Globus pallidus (tissue), 1 donor: ENCODE results near the gene CMC1.

Source experiments
- DNase-seq: peaks from one replicate; pipeline ENCODE4 v3.0.0-alpha.2; 2015; ENCODE audit warnings: low spot score

CMC1 gene

DNA sequence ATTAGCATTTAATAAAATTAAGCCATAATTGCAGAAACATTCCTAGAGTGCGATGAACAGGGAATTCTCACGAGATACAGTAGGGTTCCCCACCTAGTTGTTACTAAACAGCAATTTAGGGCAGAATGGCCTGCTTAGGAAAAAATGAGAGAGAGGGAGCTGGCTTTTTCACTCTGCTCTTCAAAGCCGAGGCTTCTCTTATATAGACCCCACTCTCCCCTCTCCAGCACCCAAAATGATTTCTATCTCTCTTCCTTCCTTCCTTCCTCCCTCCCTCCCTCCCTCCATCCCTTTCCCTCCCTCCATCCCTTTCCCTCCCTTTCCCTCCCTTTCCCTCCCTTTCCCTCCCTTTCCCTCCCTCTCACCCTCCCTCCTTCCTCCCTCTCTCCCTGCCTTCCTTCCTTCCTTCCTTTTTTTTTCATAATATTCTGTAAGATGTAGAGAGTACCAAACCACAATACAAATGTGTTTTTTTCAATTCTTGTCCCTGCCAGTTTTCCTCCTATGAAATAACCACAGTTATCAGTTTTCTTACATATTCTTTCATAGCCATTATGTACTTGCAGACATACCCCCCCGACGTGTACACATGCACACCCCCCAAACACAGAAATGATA, 59.0 kb downstream of the CMC1 start:
- DNase-seq: no peak

DNA sequence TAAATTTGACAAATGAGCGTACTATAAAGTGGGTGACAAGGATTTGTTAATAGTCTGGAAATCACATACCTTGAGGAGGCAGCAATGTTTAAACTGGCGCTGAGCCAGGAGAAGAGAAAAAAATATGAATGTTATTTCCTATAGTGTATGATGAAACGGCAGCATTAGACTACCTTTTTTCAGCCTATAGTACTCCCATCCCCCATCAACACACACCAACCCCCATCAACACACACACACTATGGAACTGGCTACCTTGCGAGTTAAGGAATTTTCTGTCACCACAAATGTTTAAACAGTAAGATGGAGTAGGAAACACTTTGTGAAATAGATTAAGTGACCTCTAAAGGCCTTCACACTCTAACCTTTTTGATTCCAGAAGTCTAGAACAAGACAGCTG, 60.3 kb downstream of the CMC1 start:
- DNase-seq: no peak

DNA sequence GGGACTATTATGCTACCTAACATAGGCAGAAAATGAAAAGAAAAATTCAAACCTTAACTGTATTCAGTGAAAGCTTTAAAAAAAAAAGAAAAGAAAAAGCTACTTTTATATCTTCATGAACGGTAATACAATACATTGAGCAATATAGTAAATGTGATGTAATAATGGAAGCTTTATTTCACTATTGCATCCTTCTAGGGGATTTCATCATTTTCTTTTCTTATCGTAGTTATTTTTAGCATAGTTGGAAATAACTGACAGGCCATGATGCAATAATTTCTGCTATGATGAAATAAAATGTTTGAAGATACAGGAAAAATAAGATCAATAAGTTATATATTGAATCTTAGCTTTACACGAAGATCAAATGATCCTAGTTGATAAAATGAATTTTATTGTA, 66.8 kb downstream of the CMC1 start:
- DNase-seq: no peak

DNA sequence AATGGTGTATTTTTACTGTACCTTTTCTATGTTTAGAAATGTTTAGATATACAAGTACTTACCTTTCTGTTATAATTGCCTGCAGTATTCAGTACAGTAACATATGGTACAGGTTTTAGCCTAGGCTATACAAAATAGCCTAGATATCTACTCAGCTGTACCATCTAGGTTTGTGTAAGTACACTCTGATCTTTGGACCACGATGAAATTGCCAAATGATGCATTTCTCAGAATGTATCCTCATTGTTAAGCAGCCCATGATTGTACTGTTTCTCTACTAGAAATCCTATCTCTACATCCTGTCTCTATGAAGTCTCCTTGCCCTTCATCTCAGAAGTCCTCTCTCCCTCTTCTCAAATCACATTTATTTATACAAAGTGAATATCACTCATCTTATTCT, 74.3 kb downstream of the CMC1 start:
- DNase-seq: no peak

DNA sequence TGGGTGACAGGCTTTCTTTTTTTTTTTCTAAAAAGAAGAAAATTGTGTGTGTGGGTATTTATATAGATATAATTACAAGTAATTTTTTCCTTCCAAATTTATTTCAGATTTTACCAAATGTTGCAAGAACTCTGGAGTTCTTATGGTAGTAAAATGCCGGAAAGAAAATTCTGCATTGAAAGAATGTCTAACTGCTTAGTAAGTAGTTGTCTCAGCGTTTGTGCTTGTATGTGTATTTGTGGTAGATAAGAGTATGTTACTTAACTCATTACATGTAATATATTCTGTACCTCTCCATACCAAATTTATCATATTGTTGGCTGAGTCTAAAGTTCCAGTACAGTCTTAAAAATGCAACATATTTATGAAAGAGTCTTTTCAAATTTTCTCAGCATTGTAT, 74.8 kb downstream of the CMC1 start:
- no peak for DNase-seq

DNA sequence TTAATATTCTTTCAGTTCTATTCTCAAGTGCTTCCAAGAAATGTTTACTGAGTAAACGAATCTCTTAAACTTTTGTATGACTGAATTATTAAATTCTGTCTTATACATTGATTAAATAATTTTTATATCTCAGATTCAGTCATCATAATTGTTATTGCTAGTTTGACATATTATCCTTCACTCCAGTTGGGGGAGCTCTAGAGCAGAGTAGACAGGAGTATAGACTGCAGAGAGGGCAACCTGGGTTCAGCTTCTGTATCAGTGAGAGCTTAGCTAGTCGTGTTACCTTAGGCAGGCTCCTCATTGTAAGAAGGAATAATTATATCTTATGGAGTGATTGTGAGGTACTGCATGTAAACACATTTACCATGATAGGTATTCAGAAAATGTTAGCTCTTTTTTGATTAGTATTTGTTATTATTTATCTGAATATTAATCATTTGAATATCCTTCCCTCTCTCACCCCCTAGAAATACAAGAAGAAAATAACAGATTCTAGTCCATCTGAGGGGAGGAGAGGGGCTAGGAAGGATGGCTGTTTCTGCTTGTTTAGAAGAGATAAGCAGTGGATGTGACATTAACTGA, 76.1 kb downstream of the CMC1 start:
- DNase-seq: peak; percentile 24

DNA sequence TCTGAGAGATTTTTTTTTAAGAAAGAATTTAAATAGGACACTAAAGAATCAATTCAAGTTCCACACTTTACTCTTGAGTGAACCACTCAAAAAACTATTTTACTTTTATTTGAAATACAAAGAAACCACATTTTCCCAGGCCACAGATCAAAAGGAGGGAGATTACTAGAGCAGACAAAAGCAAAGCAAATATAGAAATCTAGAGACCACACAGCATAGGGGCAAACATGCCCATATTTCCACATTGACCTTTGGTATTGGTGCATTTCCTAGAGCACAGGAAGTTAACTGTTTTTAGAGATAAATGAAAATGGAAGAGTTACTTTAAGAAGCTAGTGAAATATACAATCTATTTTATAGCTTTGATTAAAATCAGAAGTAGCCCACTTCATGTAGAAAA, 79.6 kb downstream of the CMC1 start:
- DNase-seq: no peak

DNA sequence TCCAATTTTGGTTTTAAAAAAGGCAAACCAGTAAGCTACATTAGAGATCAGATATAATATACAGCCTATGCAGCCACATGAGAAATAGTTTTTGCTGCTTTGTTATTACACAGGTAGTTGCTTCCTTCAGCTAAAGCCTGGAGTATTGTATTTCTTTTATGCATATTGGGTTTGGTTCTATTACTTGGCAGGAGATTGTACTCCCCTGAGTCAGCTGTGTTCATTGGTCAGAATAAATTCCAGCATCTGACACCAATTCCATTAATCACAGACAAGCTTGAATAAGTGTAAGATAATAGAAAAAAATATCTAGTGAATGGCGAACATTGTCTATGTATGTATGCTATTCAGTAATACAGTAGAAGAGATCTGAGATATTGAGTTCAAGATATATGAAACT, 81.0 kb downstream of the CMC1 start:
- no peak for DNase-seq

DNA sequence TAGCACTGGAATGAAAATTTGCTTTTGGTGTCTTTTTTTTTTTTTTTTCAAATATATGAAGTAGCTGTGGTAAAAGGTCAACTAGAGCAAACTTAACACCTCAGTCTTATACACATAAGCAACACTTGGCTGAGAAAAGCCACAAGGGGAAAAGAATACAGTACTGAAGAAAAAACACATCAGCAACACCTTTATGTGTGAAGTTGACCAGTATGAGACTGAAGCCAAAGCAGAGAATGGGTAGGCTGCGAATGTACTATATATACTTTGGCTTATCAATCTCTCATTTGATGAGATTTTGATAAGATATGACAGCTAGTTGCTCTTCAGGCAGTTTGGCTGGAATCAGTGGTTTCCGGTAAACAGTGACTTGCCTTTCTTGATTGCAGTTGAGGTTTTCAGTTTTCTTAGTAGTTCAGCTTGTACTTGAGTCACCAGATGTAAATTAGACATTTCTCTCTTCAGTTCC, 85.1 kb downstream of the CMC1 start:
- DNase-seq: no peak

DNA sequence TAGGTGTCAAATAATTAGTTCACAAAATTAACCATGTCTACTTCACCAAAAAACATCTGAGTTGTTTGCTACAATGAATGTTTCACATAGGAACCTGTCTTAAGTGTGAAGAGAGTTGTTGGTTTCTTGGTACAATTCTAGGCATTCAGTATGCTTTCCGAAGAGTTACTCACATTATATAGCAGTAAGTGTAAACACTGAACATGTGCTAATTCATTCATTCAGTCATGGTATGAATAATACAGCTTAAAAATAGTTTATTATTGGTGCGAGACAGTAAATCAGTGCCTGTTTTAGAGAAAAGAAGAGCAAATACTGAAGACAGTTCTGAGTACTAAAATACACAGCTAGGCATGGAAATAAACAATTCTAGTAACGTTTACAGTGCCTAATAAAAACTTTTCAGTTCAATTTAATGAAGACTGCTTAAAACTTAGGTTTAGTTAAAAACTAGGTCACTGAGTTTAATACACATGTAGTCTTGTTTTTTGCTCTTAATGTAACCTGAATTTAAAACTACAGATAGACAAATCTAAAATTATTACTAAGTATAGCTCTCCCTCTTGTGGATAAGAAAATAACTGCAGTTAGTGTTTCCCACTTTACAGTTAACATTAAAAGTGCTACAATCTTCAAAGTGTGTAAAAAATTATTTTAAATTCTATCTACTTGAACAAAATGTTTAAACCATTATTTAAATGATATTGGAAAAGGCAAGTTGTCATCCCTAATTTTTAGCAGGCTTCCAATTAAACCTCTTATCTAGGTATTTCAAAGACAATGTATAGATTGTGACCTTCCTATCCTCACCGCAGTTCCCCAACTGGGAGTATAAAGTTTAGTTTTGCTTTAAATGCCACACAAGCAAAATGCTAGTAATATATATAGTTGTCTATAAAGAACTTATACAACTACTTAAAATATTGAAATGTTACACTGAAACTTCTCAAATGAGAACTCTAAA, 87.1 kb downstream of the CMC1 start:
- peak; percentile 17 for DNase-seq

DNA sequence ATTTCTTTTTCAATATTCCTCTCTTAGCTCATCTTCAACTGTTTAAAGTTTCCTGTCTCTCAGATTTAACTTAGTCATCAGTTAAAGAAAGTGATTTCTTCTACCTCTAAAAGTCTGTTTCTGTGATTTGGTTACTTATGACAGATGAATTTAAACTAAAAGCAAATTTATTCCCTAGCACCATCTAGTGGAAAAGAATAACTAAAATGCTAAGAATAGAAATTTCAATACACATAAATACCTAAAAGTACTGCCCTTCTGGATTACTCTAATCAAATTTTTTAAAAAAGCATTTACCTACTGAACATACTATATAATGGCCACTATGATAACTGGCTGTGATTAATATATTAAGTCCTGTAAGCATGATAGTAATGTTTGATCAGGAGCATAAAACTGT, 93.1 kb downstream of the CMC1 start:
- DNase-seq: no peak

DNA sequence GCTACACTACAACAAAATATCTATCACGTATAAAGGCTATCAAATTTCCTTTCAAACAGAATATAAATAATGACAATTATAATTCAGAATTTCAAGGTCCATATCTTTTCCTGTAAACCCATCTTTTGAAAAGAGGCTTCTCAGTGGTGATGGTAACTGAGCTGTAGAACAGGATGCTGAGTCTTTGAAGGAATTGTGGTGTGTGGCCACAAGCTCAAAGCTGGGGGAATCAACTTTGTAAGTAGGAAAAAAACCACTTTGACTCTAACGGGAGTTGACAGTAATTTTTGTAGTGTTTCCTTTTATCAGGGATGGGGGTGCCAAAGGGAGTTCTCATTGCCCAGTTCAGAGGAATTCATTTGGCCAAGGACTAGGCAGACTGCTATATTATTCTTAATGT, 93.8 kb downstream of the CMC1 start:
- no peak for DNase-seq

DNA sequence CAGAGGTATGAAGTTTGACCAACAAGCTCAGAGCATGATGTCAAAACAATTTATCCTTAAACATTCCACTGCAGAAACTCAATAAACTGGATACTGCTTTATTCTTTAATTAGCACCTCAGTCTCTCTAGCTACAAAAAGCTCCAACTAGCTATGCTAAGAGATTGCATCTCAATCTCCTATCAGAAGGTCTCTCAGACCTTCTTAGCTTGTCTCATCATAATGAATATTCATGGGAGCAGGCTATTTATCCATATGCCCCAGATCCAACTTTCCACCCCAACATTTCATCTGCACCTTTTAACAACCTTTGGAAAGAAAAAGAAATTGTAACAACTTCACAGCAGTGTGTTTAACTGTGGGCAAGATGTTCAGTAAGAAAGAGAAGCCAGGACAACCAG, 95.8 kb downstream of the CMC1 start:
- DNase-seq: no peak

DNA sequence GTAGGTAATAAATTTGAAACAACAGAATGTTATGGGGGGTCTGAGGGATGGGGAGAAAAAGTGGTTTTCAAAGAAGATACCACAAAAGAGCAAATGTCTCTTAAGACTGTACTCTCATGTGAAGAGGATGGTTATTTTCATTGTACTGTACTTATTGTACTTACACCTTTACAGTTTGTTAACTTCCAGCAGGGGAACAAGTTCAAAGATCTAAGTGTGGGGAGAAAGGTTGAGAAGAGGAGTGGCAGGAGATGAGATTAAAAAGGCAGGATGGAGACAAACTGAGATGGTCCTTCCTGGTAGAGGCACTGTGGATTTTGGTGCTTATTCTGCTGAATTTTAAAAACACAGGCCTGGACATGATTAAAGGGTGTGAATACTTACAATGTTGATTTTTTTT, 101.7 kb downstream of the CMC1 start:
- DNase-seq: no peak

DNA sequence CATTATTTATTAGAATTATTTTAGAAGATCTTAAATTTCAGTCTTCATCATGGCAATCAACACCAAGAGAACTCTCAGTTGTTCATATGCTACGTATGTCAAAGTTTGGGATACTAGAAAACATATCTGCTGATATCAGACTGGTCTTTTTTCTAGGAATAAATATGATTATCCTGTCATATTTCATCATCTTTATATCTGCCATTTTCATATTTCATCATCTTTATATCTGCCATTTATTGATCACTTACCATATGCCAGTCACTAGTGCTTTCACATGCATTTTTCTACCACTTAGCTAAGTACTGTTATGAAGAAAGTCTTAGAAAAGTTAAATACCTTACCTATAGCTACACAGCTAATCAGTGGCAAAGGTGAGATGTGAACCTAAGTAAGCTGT, 104.3 kb downstream of the CMC1 start:
- DNase-seq: no peak

DNA sequence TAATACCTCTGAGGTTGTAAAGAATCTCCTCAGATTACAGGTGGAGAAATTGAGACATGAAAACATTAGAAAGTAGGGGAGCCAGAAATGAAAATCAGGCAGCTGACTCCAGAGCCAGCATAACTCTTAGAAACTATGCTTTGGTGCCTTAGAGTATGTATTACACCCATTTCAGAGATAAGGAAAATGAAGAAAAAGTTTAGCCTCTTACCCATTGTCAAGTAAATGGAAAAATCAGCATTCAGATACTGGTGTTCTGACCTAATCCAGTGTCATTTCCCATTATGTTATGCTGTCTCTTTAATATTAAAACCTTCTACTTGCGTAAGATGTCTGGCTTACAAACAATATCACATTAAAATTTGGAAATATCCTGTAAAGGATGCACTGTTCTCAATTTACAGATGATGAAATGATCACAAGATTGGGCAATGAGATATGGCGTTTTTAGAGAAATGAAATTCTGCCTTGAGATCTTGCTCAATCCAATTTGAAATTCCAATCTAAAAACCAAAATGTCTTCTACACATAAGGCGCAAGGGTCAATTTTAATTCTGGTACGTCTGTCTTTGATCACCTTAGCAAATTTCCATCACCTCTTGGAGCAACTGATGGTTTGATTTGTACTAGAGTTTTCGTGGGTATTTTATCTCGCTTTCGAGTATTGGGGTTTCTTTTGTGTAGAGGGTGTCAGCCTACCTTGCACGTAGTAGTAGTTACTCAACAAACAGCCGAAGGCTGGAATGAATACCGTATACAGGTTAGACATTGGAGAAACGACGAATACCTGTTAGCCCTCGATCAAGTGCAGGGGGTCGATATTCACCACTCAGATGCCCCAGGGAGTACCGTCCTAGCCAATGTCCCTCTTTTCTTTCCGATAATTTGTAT, 106.2 kb downstream of the CMC1 start:
- peak; percentile 6 for DNase-seq

DNA sequence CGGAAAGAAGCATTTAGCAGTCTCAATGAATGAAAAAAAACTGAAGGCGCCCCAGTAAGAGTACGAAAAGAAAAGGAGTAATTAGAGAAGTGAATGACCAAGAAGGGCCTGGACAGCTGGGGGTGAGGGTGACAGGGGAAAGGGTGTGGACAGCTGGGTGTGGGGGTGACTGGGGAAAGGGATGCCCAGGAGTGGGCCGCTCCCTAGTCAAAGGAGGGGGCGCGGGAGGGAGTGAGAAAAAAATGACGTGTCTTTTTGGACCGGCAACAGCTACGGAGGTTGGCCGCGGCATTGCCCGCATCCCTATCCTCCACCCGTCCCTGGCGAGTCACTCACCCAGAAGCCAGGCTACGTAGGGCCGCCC, 106.8 kb downstream of the CMC1 start:
- DNase-seq: no peak

DNA sequence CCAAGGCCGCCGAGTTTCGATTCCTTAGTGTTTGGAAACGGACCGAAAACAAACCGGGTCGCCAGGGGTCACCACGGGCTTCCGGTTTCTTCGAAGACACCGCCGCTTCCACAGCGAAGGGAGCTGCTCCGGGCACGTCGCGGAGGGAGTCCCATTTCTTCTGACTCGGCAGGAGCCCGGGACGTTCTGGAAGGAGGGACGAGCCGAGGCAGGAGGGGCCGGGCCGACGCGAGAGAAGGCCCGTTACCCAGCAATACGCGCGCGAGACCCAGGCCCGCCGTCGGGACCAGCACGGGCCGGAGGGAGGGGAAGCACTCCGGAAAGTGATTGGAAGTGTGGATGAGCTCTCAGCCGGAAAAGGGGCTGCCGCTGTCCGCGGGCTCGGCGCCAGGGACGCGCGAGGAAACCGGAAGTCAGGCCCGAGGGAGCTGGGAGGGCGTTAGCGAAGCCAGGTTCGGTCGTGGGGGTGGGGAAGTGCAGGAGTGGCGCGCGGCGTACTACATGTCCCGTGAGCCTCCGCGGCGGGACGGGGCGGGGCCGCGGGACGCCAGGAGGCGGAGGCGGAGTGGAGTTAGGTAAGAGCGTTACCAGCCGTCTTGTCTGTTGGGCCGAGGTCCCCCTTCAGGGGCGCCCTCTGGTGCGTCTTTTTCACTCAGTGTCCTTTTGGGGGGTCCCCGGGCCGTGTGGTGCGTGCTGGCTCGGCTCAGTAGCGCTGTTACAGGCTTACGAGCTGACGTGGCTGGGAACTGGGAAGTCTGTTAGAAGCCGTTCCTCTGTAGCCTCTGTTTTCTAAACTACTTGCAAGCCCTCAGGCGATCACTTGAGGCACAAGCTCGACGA, 107.4 kb downstream of the CMC1 start, which contains the start of the genes AZI2 and ZCWPW2:
Gene AZI2 (minus strand): TSS at position 196 of the 840 bp plus-strand sequence. CDS start 8,207 bp downstream, outside the sequence.
Gene ZCWPW2 (plus strand): TSS at position 93 of the 840 bp plus-strand sequence. CDS start 64,348 bp downstream, outside the sequence.
- peak; percentile 92 for DNase-seq

DNA sequence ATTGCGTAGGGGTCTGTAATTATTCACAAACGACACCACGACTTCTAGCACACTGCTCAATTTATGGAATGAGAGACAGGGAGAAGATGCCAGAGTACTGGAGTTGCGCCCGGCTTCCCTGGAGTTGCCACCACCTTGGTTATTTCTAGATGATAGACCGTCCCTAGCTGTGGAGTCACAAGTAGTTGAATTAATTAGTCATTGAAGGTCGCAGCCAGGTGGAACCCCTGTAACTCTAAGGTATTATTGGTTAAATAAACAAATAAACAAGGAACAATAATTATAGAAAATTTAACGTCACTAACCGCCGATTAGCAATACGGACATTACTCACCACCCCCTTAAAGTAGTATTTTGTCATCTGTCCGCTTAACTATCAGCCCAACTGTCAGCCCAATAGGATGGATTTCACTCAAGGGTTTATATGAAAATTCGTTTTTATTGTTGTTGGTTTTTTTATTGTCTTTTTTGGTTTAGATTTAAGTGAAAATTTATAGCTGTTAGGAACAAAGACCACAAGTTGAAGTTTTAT, 108.1 kb downstream of the CMC1 start:
- no peak for DNase-seq
